NT2/D1 (cell line): Measurements from ENCODE around the gene CCDC7.
"Not testable (repeated sequence)": the region's sequence is repeated elsewhere in the genome, so short reads cannot be mapped to it uniquely, and the experiment has no call there.

ENCODE experiments used
- DNase-seq: peaks from one replicate; pipeline ENCODE4 v3.0.0-alpha.2; 2011; ENCODE audit warnings: low read depth, low spot score
- H3K27me3 ChIP-seq: 2 replicates; pipeline ENCODE4 v1.6.0; 2011; ENCODE audit warnings: mild to moderate bottlenecking; ENCODE audit not compliant: insufficient read length, insufficient read depth
- H3K36me3 ChIP-seq: 2 replicates; pipeline ENCODE4 v1.6.1; 2011; ENCODE audit warnings: mild to moderate bottlenecking, low read length, mixed read lengths; ENCODE audit not compliant: insufficient read depth, insufficient read length
- H3K4me1 ChIP-seq: 2 replicates; pipeline ENCODE4 v1.5.1; 2011; ENCODE audit not compliant: insufficient read depth, insufficient read length
- H3K4me3 ChIP-seq: 2 replicates; pipeline ENCODE4 v1.5.1; 2011; ENCODE audit warnings: low read depth; ENCODE audit not compliant: insufficient read length
- H3K9ac ChIP-seq: 2 replicates; pipeline ENCODE4 v1.6.0; 2011; ENCODE audit warnings: low read depth; ENCODE audit not compliant: insufficient read length
- H3K9me3 ChIP-seq: 2 replicates; pipeline ENCODE4 v1.5.1; 2011; ENCODE audit warnings: mild to moderate bottlenecking, low read length; ENCODE audit not compliant: insufficient read depth
- SUZ12 ChIP-seq: IDR thresholded peaks from 2 replicates; pipeline ENCODE4 v1.6.1; 2011; ENCODE audit not compliant: insufficient read length, insufficient read depth; ENCODE audit errors: extremely low read depth
- YY1 ChIP-seq: IDR thresholded peaks from 2 replicates; pipeline ENCODE4 v1.6.1; 2011; ENCODE audit not compliant: insufficient read length, insufficient read depth
- ZNF274 ChIP-seq: IDR thresholded peaks from 2 replicates; pipeline ENCODE4 v1.6.1; 2011; ENCODE audit warnings: mild to moderate bottlenecking, low read depth, low read length

CCDC7 gene

DNA sequence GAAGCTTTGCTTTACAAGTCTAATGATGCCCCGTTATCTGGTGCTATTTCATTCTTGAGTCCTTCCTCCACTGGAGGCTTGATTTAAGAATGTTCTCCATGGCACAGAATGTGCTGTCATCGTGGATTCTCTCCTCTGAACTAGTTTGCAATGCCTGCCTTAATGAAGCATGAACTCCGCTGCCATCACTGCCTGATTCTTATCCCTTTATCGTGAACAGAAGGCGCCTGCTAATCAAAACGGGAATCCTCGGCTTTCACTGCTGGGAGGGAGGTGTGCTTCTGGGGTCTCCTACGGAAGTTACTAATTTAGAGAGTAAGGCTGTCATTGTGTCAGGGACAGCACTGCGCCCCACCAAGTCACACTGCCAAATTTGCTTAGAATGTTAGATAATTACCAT lies 455.9 kb downstream of the CCDC7 start:
- DNase-seq, result no peak
- Histone ChIP-seq H3K36me3 (peaks cover 68% of the 10 kb centered on the region), H3K4me1 (no peaks in the 10 kb centered on the region), H3K4me3 (no peak overlapping the region), H3K27me3 (no peaks in the 10 kb centered on the region), H3K9me3 (no peaks in the 10 kb centered on the region), H3K9ac (no peak overlapping the region)
- TF ChIP-seq YY1, result no peak
- no peak for TF ChIP-seq SUZ12
- no peak for TF ChIP-seq ZNF274

DNA sequence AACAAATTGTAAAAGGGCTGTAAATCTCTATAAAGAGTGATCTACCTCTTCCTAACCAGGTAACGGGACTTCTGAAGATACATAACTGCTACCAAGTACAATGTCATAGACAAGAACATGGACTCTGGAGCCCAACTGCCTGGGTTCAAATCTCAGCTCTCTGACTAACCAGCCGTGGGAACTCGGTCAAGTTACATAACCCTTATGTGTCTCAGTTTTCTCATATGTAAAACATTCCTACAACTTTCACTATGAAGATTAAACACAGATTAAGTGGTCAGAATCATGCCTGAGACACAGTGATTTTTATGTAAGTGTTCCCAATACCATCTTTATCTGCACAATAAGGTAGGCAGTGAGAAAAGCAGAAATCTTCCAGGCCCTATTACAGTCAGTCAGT lies 459.5 kb downstream of the CCDC7 start:
- Histone ChIP-seq H3K4me1 (no peaks in the 10 kb centered on the region), H3K9me3 (no peaks in the 10 kb centered on the region), H3K4me3 (no peak overlapping the region), H3K36me3 (peaks cover 57% of the 10 kb centered on the region), H3K27me3 (no peaks in the 10 kb centered on the region), H3K9ac (no peak overlapping the region)
- TF ChIP-seq YY1, result no peak
- DNase-seq, result no peak

DNA sequence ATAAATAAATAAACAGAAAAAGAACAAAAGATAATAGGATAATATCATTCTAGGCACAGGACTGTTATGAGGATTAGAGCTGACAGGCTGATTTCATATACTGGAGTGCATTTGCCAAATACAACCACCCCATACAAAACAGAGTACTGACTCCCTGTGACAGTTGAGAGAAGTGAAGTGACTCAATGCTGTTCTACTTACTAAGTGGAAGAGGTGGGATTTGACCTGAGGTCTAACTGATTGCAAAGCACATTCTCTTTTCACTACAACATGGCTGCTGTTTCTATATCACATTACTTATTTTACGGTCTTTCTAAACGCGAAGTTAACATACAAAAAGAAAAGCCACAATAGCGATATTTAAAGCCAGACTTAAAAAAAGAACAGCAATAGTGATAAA lies 460.7 kb downstream of the CCDC7 start:
- Histone ChIP-seq H3K4me1 (no peaks in the 10 kb centered on the region), H3K36me3 (peaks cover 66% of the 10 kb centered on the region), H3K27me3 (no peaks in the 10 kb centered on the region), H3K9me3 (no peaks in the 10 kb centered on the region), H3K4me3 (no peak overlapping the region), H3K9ac (no peak overlapping the region)
- DNase-seq, result no peak
- no peak for TF ChIP-seq SUZ12
- no peak for TF ChIP-seq ZNF274
- TF ChIP-seq YY1, result no peak

DNA sequence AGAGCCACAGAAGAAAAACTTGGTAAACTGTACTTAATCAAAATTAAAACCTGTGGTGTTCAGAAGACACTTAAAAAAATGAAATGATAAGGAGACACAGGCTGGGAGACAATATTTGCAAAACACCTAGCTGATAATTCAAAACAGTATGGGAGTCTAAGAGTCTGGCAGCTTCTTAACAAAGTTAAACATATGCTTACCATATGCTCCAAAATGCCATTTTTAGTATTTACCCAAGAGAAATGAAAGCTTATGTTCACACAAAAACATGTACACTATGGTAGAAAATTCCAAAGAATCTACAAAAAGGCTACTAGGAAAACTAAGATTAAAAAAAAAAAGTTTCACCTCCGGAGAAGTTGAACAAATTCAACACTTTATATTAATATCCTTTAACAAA lies 463.5 kb downstream of the CCDC7 start:
- no peak for TF ChIP-seq ZNF274
- H3K9ac ChIP-seq, result no peak overlapping the region
- DNase-seq, result no peak
- H3K27me3 ChIP-seq, result no peaks in the 10 kb centered on the region
- H3K4me1 ChIP-seq, result no peaks in the 10 kb centered on the region
- peaks cover 59% of the 10 kb centered on the region for H3K36me3 ChIP-seq
- no peak overlapping the region for H3K4me3 ChIP-seq
- H3K9me3 ChIP-seq, result no peaks in the 10 kb centered on the region

DNA sequence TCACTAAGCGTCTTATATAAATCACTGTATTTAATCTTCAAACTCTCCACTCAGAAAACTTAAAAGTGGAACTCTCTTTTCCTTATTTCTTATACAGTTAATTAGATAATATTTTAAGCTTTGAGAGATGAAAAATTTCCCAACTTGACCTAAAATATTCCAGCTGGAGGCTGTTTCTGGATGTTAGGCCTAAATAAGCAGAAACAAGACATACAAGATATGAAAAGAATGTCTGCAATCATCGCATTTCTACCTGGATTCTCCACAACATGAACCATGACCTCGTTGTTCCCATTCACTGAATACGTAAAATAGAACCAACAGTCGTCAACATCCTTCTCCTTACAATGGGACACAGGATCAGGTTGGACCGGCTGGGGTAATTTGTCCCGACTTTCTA lies 464.0 kb downstream of the CCDC7 start:
- not testable (repeated sequence) for DNase-seq, H3K9ac ChIP-seq, H3K4me1 ChIP-seq, H3K27me3 ChIP-seq, H3K4me3 ChIP-seq, H3K9me3 ChIP-seq
- H3K36me3 ChIP-seq, result peaks cover 59% of the 10 kb centered on the region

DNA sequence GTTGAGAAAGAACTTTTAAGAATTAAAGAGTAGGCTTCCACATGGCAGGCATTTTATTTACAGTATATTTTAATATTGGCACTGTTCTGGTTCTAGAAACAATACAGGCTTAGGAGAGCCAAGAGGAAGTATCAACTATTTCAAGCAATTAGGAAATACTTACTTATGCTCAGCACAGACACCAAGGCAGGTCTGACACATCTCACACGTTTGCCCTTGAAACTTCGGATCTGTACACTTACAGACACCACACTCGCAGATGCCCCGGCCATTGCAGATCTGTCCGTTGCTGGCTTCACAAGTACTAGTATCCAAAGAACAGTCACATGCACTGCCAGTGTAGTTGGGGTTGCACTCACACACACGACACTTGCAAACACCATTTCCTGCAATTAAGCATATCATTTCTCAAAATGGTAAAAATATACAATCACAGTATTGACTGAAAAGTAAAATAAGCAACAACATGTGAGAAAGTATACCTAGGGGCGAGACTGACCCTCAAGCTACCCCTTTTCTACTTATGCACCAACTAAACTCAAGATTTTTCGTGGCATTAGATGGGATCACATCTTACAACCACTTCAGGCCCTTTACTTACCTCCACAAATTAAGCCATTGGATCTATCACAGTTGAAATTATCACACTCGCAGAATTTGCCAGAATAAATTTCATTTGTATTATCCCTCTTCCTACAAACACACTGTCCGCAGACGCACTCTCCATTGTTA lies 465.5 kb downstream of the CCDC7 start:
- H3K27me3 ChIP-seq, result no peaks in the 10 kb centered on the region
- no peaks in the 10 kb centered on the region for H3K9me3 ChIP-seq
- H3K4me3 ChIP-seq, result no peak overlapping the region
- TF ChIP-seq SUZ12, result no peak
- no peak for TF ChIP-seq ZNF274
- no peak for TF ChIP-seq YY1
- no peaks in the 10 kb centered on the region for H3K4me1 ChIP-seq
- no peak for DNase-seq
- H3K9ac ChIP-seq, result no peak overlapping the region
- peaks cover 47% of the 10 kb centered on the region for H3K36me3 ChIP-seq

DNA sequence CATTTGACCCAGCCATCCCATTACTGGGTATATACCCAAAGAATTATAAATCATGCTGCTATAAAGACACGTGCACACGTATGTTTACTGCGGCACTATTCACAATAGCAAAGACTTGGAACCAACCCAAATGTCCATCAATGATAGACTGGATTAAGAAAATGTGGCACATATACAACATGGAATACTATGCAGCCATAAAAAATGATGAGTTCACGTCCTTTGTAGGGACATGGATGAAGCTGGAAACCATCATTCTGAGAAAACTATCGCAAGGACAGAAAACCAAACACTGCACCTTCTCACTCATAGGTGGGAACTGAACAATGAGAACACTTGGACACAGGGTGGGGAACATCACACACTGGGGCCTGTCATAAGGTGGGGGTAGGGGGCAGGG lies 471.9 kb downstream of the CCDC7 start:
- H3K4me3 ChIP-seq, H3K9me3 ChIP-seq, DNase-seq, H3K9ac ChIP-seq, H3K4me1 ChIP-seq, H3K27me3 ChIP-seq: not testable (repeated sequence)
- H3K36me3 ChIP-seq, result peaks cover 46% of the 10 kb centered on the region

DNA sequence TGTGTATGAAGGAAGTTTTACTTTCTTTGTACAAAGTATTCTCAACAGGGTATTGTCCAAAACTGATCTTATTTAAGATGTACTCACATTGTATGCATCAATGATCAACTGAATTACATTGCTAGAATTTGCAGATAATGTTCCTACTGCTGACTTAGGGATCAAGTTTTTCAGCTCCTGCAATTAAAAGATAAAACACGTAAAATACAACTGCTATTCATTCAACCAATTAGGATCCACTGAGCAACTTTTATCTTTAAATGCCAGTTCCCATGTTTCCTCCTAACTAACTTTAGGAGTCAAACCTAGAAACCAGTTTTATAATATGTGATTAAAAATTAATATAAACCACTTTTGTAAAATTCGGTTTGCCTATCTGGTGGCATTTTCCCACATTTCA lies 476.2 kb downstream of the CCDC7 start:
- Histone ChIP-seq H3K4me1 (no peaks in the 10 kb centered on the region), H3K4me3 (no peak overlapping the region), H3K27me3 (no peaks in the 10 kb centered on the region), H3K9me3 (no peaks in the 10 kb centered on the region), H3K9ac (no peak overlapping the region), H3K36me3 (peaks cover 80% of the 10 kb centered on the region)
- TF ChIP-seq ZNF274 (no peak), YY1 (no peak), SUZ12 (no peak)
- no peak for DNase-seq
